ENCODE data around the gene MYO6. TPM values are rescaled to one million over a fixed set of nuclear protein-coding genes. Genes with fewer than 3 reads are reported as not detected.

Gene MYO6
- total and polyA plus RNA-seq, 2 experiments from 2014 or later: 10.9 to 24.2 TPM

GRCh38 chr6:75947935-75948334 lies 198.9 kb downstream of the MYO6 start:
- Histone ChIP-seq H3K4me1 (ENCODE audit: insufficient read depth) (no peaks in the 10 kb centered on the region), H3K9me3 (ENCODE audit: low read depth) (no peaks in the 10 kb centered on the region), H3K9me2 (ENCODE audit: insufficient read depth) (no peaks in the 10 kb centered on the region), H3K4me2 (ENCODE audit: unreplicated experiment) (no peak overlapping the region), H3K4me3 (no peak overlapping the region), H4K20me1 (ENCODE audit: insufficient read depth) (no peaks in the 10 kb centered on the region), H3K27me3 (replicated peaks; ENCODE audit: insufficient read depth) (peaks cover 9% of the 10 kb centered on the region), H3K27ac (no peak overlapping the region), H3F3A (ENCODE audit: insufficient read depth) (no peaks in the 10 kb centered on the region), H2AFZ (no peak overlapping the region), H3K79me2 (ENCODE audit: insufficient read depth) (no peaks in the 10 kb centered on the region), H3K36me3 (ENCODE audit: low read depth) (no peaks in the 10 kb centered on the region), H3K9ac (no peak overlapping the region)
- no peak for TF ChIP-seq EZH2phosphoT487 (IDR thresholded peaks at IDR 0.05; ENCODE audit: insufficient read depth, low read depth)
- no peak for TF ChIP-seq EZH2 (IDR thresholded peaks at IDR 0.05; ENCODE audit: insufficient read depth, poor library complexity, severe bottlenecking)
- 59 to 63% methylated on average over 5 of the region's 5 CpGs for WGBS, 2 experiments (ENCODE audit: low coverage in 1 of 2, low lambda C conversion rate in 2 of 2, missing lambda C conversion rate in 2 of 2)
- in situ Hi-C loops (cut with MboI): loop anchor here (25.0 kb wide), 1 partner anchor 1514 kb away; the partner anchor contains the start of gene HTR1B
- no peak for DNase-seq

GRCh38 chr6:75952128-75952527 lies 203.1 kb downstream of the MYO6 start:
- no peak overlapping the region for H3K9ac ChIP-seq
- in situ Hi-C loops (cut with MboI): no loop called here
- H3K79me2 ChIP-seq (ENCODE audit: insufficient read depth): no peaks in the 10 kb centered on the region
- H3K4me3 ChIP-seq: no peak overlapping the region
- no peak overlapping the region for H3K4me2 ChIP-seq (ENCODE audit: unreplicated experiment)
- DNase-seq: no peak
- no peaks in the 10 kb centered on the region for H3F3A ChIP-seq (ENCODE audit: insufficient read depth)
- H3K9me2 ChIP-seq (ENCODE audit: insufficient read depth): no peaks in the 10 kb centered on the region
- H2AFZ ChIP-seq: no peak overlapping the region
- 9% methylated on average over 3 of the region's 3 CpGs for WGBS, 2 experiments (ENCODE audit: low coverage in 1 of 2, low lambda C conversion rate in 2 of 2, missing lambda C conversion rate in 2 of 2)
- no peaks in the 10 kb centered on the region for H4K20me1 ChIP-seq (ENCODE audit: insufficient read depth)
- TF ChIP-seq EZH2phosphoT487 (IDR thresholded peaks at IDR 0.05; ENCODE audit: insufficient read depth, low read depth) (no peak), EZH2 (IDR thresholded peaks at IDR 0.05; ENCODE audit: insufficient read depth, poor library complexity, severe bottlenecking) (no peak)
- H3K27ac ChIP-seq: no peak overlapping the region
- H3K9me3 ChIP-seq (ENCODE audit: low read depth): no peaks in the 10 kb centered on the region
- no peaks in the 10 kb centered on the region for H3K4me1 ChIP-seq (ENCODE audit: insufficient read depth)
- H3K27me3 ChIP-seq (replicated peaks; ENCODE audit: insufficient read depth): peaks cover 3% of the 10 kb centered on the region; the same call in 1 of the 2 replicates
- no peaks in the 10 kb centered on the region for H3K36me3 ChIP-seq (ENCODE audit: low read depth)

- H3K79me2 ChIP-seq (ENCODE audit: insufficient read depth): no peaks in the 10 kb centered on the region
- H3K4me1 ChIP-seq (ENCODE audit: insufficient read depth): no peaks in the 10 kb centered on the region
- no peak for DNase-seq
- H2AFZ ChIP-seq: no peak overlapping the region
- H3K9me2 ChIP-seq (ENCODE audit: insufficient read depth): no peaks in the 10 kb centered on the region
- H3K9ac ChIP-seq: no peak overlapping the region
- no peaks in the 10 kb centered on the region for H3F3A ChIP-seq (ENCODE audit: insufficient read depth)
- no peaks in the 10 kb centered on the region for H3K9me3 ChIP-seq (ENCODE audit: low read depth)
- H3K27ac ChIP-seq: no peak overlapping the region
- no peaks in the 10 kb centered on the region for H4K20me1 ChIP-seq (ENCODE audit: insufficient read depth)
- 6 to 20% methylated on average over 1 of the region's 1 CpG for WGBS, 2 experiments (ENCODE audit: low coverage in 1 of 2, low lambda C conversion rate in 2 of 2, missing lambda C conversion rate in 2 of 2)
- TF ChIP-seq EZH2 (IDR thresholded peaks at IDR 0.05; ENCODE audit: insufficient read depth, poor library complexity, severe bottlenecking) (no peak), EZH2phosphoT487 (IDR thresholded peaks at IDR 0.05; ENCODE audit: insufficient read depth, low read depth) (no peak)
- H3K36me3 ChIP-seq (ENCODE audit: low read depth): no peaks in the 10 kb centered on the region
- in situ Hi-C loops (cut with MboI): no loop called here
- H3K4me3 ChIP-seq: no peak overlapping the region
- no peaks in the 10 kb centered on the region for H3K27me3 ChIP-seq (replicated peaks; ENCODE audit: insufficient read depth)
- no peak overlapping the region for H3K4me2 ChIP-seq (ENCODE audit: unreplicated experiment)
Measured at GRCh38 chr6:75963569-75963968, 214.5 kb downstream of the MYO6 start.

- Histone ChIP-seq H3K27me3 (replicated peaks; ENCODE audit: insufficient read depth) (no peaks in the 10 kb centered on the region), H3K9me2 (ENCODE audit: insufficient read depth) (no peaks in the 10 kb centered on the region), H3F3A (ENCODE audit: insufficient read depth) (no peaks in the 10 kb centered on the region), H3K9me3 (ENCODE audit: low read depth) (no peaks in the 10 kb centered on the region), H3K27ac (no peak overlapping the region), H3K9ac (no peak overlapping the region), H3K4me1 (ENCODE audit: insufficient read depth) (no peaks in the 10 kb centered on the region), H3K4me3 (no peak overlapping the region), H2AFZ (no peak overlapping the region), H3K36me3 (ENCODE audit: low read depth) (no peaks in the 10 kb centered on the region), H4K20me1 (ENCODE audit: insufficient read depth) (no peaks in the 10 kb centered on the region), H3K79me2 (ENCODE audit: insufficient read depth) (no peaks in the 10 kb centered on the region), H3K4me2 (ENCODE audit: unreplicated experiment) (no peak overlapping the region)
- no peak for DNase-seq
- TF ChIP-seq EZH2 (IDR thresholded peaks at IDR 0.05; ENCODE audit: insufficient read depth, poor library complexity, severe bottlenecking) (no peak), EZH2phosphoT487 (IDR thresholded peaks at IDR 0.05; ENCODE audit: insufficient read depth, low read depth) (no peak)
- in situ Hi-C loops (cut with MboI): no loop called here
Measured at GRCh38 chr6:75968143-75968542, 219.1 kb downstream of the MYO6 start.

Small RNA genes lying within 50 kb of the gene (small RNA-seq; reads per million reads assigned to genes)
- not detected for gene RF00019 (ENCODE audit: low read depth, low replicate concordance)
- not detected for gene RNA5SP209 (ENCODE audit: low read depth, low replicate concordance)
- not detected for gene RNU6-155P (ENCODE audit: low read depth, low replicate concordance)

Other genes starting within 250 kb of the MYO6 start
- 50.8 and 67.9 TPM in 2 replicates for gene SENP6, start 147.4 kb upstream of the MYO6 start, total RNA-seq (2014; rRNA removed; shearing (Covaris generic))
- gene SENP6, start 147.4 kb upstream of the MYO6 start, polyA plus RNA-seq (2016; fragmentation: Nextera tagmentation; extraction: Ambion mirVana): 43.1 and 45.8 TPM in 2 replicates